ENCODE results near the gene FNBP1.
"Not testable (repeated sequence)": the region's sequence is repeated elsewhere in the genome, so short reads cannot be mapped to it uniquely, and the experiment has no call there.

The FNBP1 gene

DNA sequence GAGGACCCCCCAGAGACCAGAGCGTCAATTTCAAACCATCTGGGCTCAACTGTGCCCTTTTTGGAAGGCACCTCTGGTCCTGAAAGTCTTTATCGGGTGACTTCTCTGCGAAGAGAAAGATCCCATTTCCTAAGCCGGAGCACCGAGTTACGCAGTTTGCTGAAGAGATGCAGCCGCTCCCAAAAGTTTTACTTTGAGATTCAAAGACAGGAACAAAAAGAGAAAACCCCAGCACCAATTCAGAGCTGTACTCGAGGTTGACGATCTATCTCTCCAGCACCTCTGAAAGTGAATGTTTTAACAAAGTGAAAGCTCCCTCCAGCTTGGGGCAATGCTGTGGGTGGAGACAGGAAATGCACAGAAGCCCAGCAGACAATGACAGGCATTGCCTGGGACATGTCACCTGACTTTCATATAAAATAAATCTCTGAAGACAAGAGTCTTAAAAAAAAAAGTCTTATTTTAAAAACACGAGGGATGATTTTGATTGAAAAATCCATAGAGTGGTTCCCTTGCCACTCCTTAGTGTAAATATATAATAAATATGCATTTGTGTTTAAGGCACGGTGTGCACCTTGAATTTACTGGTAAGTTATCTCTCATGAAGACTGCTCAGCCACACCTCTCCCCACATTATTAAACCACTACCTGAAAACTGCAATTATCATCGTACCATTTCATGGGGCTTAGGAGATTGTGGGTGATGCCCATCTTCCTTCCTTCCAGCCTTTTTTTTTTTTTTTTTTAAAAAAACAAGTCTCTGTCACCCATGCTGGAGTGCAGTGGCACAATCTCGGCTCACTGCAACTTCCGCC lies 79.9 kb downstream of the FNBP1 start:
- peaks cover 47% of the 10 kb centered on the region for H3K4me1 ChIP-seq
- TF ChIP-seq Cebpa-rat (IDR thresholded peaks at IDR 0.05): no peak
- peak overlapping the region; percentile 90 for H3K4me2 ChIP-seq
- H3K27ac ChIP-seq: peak overlapping the region; percentile 85
- H3K36me3 ChIP-seq: no peaks in the 10 kb centered on the region
- H3K27me3 ChIP-seq: no peaks in the 10 kb centered on the region
- peak overlapping the region; percentile 83 for H3K9ac ChIP-seq
- no peaks in the 10 kb centered on the region for H3K9me3 ChIP-seq
- no peaks in the 10 kb centered on the region for H4K20me1 ChIP-seq
- H3K4me3 ChIP-seq: peak overlapping the region; percentile 65

DNA sequence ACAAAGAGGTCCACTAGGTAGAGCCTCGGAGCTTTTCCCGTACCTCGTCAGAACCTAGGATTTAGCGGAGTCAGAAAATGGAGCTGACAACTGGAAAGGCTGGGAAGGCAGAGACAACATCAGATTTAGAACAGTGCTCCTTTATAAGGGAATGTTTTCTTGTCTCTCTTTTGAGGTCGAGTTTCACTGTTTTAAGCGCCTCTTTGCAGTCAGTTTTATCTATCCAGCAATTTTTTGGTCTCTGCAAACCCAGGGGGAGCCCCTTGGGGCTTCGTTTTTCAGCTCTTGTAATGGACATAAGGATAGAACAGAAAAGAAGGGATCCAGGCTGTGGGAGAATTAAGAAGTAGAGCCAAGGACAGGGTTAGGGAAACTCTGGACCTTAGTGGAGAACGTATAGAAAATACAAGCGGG lies 80.5 kb downstream of the FNBP1 start:
- Histone ChIP-seq H3K27ac (peak overlapping the region; percentile 85), H3K4me3 (peak overlapping the region; percentile 65), H4K20me1 (no peaks in the 10 kb centered on the region), H3K9me3 (no peaks in the 10 kb centered on the region), H3K9ac (peak overlapping the region; percentile 83), H3K36me3 (no peaks in the 10 kb centered on the region), H3K4me1 (peaks cover 47% of the 10 kb centered on the region), H3K27me3 (no peaks in the 10 kb centered on the region), H3K4me2 (peak overlapping the region; percentile 90)
- no peak for TF ChIP-seq Cebpa-rat (IDR thresholded peaks at IDR 0.05)

DNA sequence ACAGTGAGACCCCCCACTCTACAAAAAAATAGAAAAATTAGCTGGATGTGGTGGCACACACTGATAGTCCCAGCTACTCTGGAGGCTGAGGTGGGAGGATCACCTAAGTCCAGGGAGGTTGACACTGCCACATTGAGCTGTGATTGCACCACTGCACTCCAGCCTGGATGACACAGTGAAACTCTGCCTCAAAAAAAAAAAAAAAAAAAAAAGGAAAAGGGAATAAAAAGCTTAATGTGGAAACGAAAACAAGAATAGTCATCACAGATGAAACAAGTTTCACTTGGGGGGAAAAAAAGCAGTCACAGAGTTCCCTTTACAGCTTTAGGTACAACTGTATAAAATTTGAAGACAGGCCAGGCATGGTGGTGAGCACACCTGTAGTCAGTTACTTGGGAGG lies 84.2 kb downstream of the FNBP1 start:
- H3K27me3 ChIP-seq: no peaks in the 10 kb centered on the region
- no peaks in the 10 kb centered on the region; the same call in 1 of the 2 replicates for H3K36me3 ChIP-seq
- H3K4me1 ChIP-seq: peaks cover 28% of the 10 kb centered on the region
- no peaks in the 10 kb centered on the region for H4K20me1 ChIP-seq
- no peak overlapping the region for H3K4me2 ChIP-seq
- no peak overlapping the region for H3K9ac ChIP-seq
- H3K9me3 ChIP-seq: no peaks in the 10 kb centered on the region
- H3K27ac ChIP-seq: no peak overlapping the region
- no peak overlapping the region for H3K4me3 ChIP-seq
- no peak for TF ChIP-seq Cebpa-rat (IDR thresholded peaks at IDR 0.05)

DNA sequence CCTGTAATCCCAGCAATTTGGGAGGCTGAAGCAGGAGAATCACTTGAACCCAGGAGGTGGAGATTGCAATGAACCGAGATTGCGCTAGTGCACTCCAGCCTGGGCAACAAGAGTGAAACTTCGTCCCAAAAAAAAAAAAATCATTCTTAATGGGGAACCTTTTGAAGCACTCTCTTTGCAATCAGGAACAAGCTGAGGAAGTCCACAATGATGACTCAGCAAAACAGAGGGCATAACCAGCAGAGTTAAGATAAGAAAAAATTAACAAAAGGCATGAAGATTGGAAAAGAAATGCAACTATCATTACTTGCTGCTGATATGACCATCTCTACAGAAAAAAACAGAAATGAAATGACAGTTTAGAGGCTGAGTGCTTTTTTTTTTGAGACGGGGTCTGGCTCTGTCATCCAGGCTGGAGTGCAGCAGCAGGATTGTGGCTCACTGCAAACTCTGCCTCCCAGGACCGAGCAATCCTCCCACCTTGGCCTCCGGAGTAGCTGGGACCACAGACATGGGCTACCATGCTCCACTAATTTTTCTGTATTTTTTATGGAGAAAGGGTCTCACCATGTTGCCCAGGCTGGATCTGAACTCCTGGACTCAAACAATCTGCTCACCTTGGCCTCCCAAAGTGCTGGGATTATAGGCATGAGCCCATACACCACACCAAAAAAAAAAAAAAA lies 88.0 kb downstream of the FNBP1 start:
- H3K9ac ChIP-seq: no peak overlapping the region
- no peak overlapping the region for H3K27ac ChIP-seq
- no peaks in the 10 kb centered on the region for H3K9me3 ChIP-seq
- no peak overlapping the region for H3K4me2 ChIP-seq
- no peak overlapping the region for H3K4me3 ChIP-seq
- TF ChIP-seq Cebpa-rat (IDR thresholded peaks at IDR 0.05): no peak
- H4K20me1 ChIP-seq: no peaks in the 10 kb centered on the region
- 0 out of 2 replicates have a peak, but pooled peaks cover 6% of the 10 kb centered on the region for H3K4me1 ChIP-seq
- no peaks in the 10 kb centered on the region for H3K27me3 ChIP-seq
- no peaks in the 10 kb centered on the region; the same call in 1 of the 2 replicates for H3K36me3 ChIP-seq

DNA sequence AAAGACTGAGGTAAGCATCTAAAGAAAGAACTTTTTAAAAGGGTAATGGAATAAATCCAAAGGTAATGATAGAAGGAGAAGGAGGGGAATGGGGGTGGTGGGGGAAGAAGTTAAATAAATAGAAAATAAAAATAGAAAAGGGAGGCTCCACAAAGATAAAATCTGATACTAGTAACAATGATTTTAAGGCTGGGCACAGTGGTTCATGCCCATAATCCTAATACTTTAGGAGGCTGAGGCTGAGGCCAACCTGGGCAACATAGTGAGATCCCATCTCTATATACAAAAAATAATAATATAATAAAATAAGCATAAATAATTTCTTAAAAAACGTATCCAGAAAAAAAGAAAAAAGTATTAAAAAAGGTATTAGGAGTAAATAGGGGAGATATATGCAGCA lies 89.3 kb downstream of the FNBP1 start:
- no peak overlapping the region for H3K4me2 ChIP-seq
- H4K20me1 ChIP-seq: no peaks in the 10 kb centered on the region
- no peaks in the 10 kb centered on the region for H3K9me3 ChIP-seq
- H3K9ac ChIP-seq: no peak overlapping the region
- no peaks in the 10 kb centered on the region for H3K27me3 ChIP-seq
- 0 out of 2 replicates have a peak, but pooled peaks cover 6% of the 10 kb centered on the region for H3K4me1 ChIP-seq
- no peak overlapping the region for H3K27ac ChIP-seq
- H3K4me3 ChIP-seq: no peak overlapping the region
- H3K36me3 ChIP-seq: no peaks in the 10 kb centered on the region; the same call in 1 of the 2 replicates
- no peak for TF ChIP-seq Cebpa-rat (IDR thresholded peaks at IDR 0.05)

DNA sequence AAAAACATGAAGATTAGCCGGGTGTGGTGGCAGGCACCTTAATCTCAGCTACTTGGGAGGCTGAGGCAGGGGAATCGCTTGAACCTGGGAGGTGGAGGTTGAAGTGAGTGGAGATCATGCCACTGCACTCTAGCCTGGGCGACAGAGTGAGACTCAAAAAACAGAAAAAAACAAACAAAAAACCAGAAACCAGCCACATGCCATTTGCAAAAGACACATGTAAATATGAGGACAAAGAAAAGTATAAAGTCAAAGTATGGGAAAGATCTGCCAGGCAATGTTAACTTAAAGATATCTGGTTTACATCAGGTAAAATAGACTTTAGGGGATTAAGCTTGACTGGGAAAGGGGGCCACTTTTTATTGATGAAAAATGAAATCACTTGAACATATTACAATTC lies 90.7 kb downstream of the FNBP1 start:
- no peak overlapping the region for H3K27ac ChIP-seq
- H4K20me1 ChIP-seq: no peaks in the 10 kb centered on the region
- H3K9me3 ChIP-seq: no peaks in the 10 kb centered on the region
- no peaks in the 10 kb centered on the region; the same call in 1 of the 2 replicates for H3K36me3 ChIP-seq
- no peak overlapping the region for H3K9ac ChIP-seq
- H3K4me1 ChIP-seq: 0 out of 2 replicates have a peak, but pooled peaks cover 6% of the 10 kb centered on the region
- H3K4me2 ChIP-seq: no peak overlapping the region
- TF ChIP-seq Cebpa-rat (IDR thresholded peaks at IDR 0.05): no peak
- H3K27me3 ChIP-seq: no peaks in the 10 kb centered on the region
- no peak overlapping the region for H3K4me3 ChIP-seq

DNA sequence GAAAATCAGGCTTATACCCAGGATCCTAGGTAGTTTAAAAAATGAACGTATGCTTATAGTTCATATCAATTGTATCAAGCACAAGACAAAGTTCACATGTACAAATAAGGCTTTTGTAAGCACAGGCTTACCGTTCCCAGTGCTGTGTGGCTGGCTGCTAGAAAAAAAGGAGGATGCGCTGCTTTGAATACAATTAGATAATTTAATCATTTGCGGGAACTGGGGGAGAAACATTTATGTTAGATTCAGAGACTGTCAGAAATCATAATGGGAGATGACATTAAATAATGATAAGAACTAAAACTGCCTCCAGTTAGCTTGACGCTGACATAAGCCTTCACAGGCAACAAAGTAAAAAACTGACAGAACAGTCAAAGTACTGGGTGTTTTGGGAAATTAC lies 93.2 kb downstream of the FNBP1 start:
- TF ChIP-seq Cebpa-rat (IDR thresholded peaks at IDR 0.05): no peak
- no peak overlapping the region for H3K4me2 ChIP-seq
- peaks cover 17% of the 10 kb centered on the region for H3K4me1 ChIP-seq
- H3K27ac ChIP-seq: no peak overlapping the region
- no peaks in the 10 kb centered on the region for H3K9me3 ChIP-seq
- no peak overlapping the region for H3K4me3 ChIP-seq
- H4K20me1 ChIP-seq: no peaks in the 10 kb centered on the region
- H3K27me3 ChIP-seq: no peaks in the 10 kb centered on the region
- no peak overlapping the region for H3K9ac ChIP-seq
- H3K36me3 ChIP-seq: no peaks in the 10 kb centered on the region; the same call in 1 of the 2 replicates

DNA sequence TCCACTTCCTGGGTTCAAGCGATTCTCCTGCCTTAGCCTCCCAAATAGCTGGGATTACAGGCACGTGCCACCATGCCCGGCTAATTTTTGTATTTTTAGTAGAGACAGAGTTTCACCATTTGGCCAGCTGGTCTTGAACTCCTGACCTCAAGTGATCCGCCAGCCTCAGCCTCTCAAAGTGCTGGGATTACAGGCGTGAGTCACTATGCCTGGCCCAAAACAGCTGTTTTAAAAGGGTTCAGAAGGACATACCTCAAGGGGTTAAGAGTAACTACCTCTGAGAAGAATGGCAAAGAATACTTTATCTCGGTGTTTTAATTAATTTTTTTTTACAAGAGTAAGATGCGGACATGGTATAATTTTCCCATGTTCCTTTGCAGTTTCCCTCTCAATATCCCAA lies 94.4 kb downstream of the FNBP1 start:
- H4K20me1 ChIP-seq, H3K4me3 ChIP-seq, H3K27me3 ChIP-seq, H3K36me3 ChIP-seq, H3K27ac ChIP-seq, H3K9ac ChIP-seq, H3K9me3 ChIP-seq, H3K4me2 ChIP-seq: not testable (repeated sequence)
- H3K4me1 ChIP-seq: peaks cover 18% of the 10 kb centered on the region

DNA sequence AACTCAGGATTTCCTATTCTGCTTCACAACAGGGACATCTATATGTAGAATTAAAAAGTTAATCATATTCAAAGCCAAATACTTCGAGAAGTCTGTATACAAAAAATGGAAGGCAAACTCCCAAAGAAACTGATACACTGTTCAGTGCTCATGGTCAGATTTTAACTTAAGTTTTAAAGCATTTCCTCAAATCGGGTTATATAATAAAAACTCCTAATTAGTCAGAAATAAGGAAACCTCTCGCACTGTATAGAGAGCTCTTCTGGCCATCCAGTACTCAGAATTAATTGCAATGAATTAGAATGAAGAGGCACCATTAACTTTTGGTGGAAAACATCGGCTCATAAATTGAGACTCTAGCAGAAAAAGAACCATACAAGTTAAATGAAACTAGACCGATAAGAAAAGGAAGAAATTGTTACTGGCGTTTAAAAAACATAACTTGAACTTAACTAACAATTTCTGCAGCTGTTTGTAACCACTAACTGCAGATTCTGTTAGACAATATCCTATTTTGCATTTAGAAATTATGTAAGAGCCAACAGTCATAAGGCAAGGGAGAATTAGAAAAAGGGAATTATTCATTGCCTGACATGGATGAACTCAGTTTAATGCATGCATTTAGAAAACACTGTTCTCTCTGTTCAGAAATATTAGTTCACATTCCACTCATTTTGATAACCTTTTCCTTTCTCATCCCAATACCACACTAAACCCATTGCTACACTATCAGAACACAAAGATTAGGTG lies 96.6 kb downstream of the FNBP1 start:
- Histone ChIP-seq H3K9me3 (peaks cover 22% of the 10 kb centered on the region), H3K36me3 (peaks cover 9% of the 10 kb centered on the region), H3K4me3 (no peak overlapping the region), H3K27me3 (no peaks in the 10 kb centered on the region), H3K4me2 (no peak overlapping the region), H3K4me1 (peaks cover 18% of the 10 kb centered on the region), H4K20me1 (no peaks in the 10 kb centered on the region), H3K9ac (no peak overlapping the region), H3K27ac (no peak overlapping the region)
- no peak for TF ChIP-seq Cebpa-rat (IDR thresholded peaks at IDR 0.05)
